Measurements from ENCODE around the gene USHBP1.

The USHBP1 gene

GRCh38 chr19:17211547-17212446 is 52.7 kb downstream of the USHBP1 start:
- no peak for DNase-seq (ENCODE audit: low read depth in 3 of 3)

- DNase-seq (ENCODE audit: low read depth in 3 of 3): no peak
These were observed 54.2 kb downstream of the USHBP1 start for GRCh38 chr19:17210296-17210695.

GRCh38 chr19:17209126-17210036 is 55.2 kb downstream of the USHBP1 start:
- peak; percentile 24 to 53 (median 40) for DNase-seq (ENCODE audit: low read depth in 3 of 3)

- no peak for DNase-seq (ENCODE audit: low read depth in 3 of 3)
These were observed 57.6 kb downstream of the USHBP1 start for GRCh38 chr19:17206736-17207581.

- DNase-seq (ENCODE audit: low read depth in 3 of 3): peak in 2 of 3 donors; percentile 24 to 31
These were observed 59.1 kb downstream of the USHBP1 start for GRCh38 chr19:17205237-17206140.

GRCh38 chr19:17202713-17203112 is 61.8 kb downstream of the USHBP1 start:
- DNase-seq (ENCODE audit: low read depth in 3 of 3): no peak

- DNase-seq (ENCODE audit: low read depth in 3 of 3): no peak
These were observed 62.3 kb downstream of the USHBP1 start for GRCh38 chr19:17202249-17202648.

- DNase-seq (ENCODE audit: low read depth in 3 of 3): no peak
These were observed 64.0 kb downstream of the USHBP1 start for GRCh38 chr19:17200408-17201079.
